ENCODE results near the gene CXCL14.

CXCL14 gene

DNA sequence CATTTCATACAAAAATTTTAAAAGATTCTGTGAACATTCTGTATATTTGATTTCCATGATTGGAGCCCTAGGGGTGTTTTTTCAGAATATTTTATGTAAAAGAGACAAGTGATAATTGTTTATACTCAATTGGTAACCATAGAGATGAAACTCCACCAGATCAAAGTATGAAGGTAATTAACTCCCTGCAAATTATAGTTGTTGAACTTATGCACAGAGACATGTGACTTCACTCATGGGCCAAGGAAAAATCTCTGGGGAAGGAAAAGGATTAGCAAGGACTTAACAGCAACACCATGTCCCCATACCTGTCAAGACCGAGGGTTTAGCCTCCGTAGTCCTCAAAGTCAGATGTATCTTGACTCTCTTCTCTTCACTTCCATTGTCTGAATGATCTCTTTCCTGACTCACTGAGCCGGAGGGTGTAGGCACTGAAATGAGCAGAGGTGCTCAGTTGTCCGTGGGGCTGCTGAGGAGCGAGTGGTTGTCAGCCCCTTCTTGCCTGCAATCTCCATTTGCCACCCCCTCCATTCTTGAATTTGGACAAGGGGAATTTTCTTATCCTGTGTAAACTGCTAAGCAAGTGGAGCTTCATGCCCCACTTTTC lies 17.5 kb upstream of the CXCL14 start:
- DNase-seq = no peak

DNA sequence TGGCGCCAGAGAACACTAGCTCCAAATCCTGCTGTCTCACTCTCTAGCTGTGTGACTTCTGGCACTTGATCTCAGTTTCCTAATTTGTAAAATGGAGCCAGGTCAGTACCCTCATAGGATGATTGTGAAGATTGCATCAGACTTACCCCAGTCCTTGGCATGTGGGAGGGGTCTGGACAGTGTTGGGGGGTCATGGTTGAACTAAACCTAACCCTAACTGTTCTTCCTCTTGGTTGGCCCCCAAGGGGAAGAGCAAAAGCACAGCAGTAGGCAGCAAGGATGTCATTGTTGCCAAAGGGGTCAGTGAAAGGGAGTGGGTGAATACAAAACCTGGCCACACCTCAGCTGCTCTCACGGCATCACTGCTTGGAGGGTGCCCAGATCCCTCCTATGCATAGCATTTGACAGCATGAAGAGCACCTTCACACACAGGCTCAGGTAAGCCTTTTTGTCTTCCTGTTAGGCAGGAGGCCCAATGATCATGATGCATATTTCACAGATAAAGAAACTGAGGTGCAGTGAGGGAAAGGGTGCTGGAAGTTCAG lies 15.7 kb upstream of the CXCL14 start:
- no peak for DNase-seq

DNA sequence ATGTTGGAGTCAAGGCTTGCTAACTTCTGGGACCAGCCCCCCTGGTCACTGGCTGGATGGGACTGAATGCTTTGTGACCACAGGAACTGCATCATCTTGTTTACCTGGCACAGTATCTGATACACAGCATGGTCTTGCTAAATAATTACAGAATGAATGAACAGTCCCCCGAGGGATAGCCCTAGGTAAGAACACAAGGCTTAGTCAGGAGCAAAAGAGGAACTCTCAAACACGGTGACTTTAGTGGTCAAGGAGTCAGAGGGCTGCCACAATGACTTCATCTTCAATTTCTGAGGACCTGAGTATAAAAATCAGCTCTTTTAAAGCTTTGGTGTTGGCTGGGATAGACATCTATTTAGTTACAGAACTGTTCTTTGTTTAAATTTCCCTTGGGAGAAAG lies 15.1 kb upstream of the CXCL14 start:
- DNase-seq = no peak

DNA sequence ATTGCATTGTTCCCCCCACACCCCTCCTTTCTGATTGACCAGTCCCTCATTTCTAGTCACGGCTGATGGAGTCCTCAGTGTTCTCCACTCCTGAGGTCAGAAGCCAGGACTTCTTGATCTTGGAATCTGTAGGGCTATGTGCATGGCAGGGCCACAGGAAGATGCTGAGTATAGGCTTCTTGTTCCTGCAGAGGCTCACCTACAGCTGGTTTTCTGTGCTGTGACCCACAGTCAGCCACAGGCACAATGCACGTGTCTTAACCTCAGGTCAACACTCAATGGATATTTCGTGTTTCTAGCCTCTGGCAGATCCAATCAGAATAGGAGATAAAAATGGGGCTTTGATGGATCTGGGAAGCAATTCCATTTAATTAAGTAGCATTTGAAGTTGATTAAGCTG lies 14.3 kb upstream of the CXCL14 start:
- DNase-seq = no peak

DNA sequence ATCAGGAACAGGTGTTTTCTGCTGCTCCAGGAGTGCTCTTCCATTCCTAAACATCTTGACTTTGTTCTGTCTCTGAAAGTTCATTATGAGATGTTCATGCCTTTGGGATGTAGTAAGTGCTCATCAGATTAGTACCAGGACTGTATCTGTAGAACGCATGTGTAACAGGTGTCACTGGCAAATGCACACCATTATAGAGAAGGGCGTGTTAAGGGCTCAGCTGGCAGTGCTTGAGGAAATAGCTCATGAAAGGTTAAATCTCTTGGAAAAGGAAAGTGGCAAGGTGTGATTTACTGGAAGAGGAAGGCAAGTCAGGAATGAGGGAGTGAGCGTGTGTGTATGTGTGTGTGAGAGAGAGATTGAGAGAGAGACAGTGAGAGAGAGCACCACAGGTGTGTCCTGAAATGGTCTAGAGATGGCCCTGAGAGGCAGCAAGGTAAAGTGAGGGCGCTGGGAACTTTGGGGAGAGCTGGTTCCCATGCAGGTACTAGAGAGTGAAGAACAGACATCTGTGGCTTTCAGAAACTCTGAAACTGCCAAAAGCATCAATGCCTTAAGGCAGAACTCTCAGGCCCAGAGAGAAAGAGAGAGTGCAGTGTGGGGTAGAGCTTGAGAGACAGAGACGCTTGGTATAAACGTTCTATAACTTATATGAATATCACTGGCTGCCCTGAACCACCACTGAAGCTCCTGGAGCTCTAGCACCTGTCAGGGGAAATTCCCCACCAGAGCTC lies 13.7 kb upstream of the CXCL14 start:
- DNase-seq = no peak

DNA sequence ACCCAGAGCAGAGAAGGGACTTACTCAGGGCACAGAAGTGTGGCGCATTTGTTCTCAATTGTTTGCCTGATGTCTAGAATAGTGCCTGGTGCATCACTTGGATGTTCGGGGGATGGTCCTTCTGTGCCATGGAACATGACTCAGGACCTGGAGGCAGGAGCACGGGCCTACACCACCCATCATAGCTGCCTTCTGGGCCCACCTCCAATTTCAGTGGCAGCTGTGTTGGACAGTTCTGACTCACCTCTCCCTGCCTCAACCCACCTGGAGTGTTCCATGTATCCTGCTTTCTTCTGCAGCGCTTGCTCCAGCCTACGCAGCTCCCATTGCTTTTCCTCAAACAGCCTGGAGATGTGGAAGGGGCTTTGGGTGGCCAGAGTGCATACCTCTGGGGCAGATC lies 12.5 kb upstream of the CXCL14 start:
- DNase-seq = no peak

GRCh38 chr5:135589152-135589551 lies 10.4 kb upstream of the CXCL14 start:
- no peak for DNase-seq

- DNase-seq = no peak
Measured at GRCh38 chr5:135587721-135588663, 9.2 kb upstream of the CXCL14 start.

DNA sequence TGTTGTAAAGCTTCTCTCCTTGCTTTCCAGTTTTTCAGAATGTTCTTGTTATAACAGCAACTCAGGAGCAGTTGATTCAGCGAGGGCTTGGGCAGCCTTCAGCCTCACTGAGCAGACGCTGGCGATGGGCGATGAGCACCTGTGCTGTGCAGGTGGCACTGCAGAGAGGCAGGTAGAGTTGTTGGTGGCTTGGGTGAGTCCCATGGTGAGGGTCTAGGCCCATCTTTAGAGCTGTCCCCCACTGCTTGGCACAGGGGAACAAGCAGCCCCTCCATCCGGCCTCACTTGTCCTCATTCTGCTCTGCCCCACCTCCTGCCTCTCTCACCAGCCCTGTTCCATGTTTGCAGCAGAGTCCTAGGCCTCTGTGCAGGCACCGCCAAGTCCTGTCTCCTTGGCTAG lies 6.1 kb upstream of the CXCL14 start:
- no peak for DNase-seq

- DNase-seq = no peak
Measured at GRCh38 chr5:135584276-135584675, 5.5 kb upstream of the CXCL14 start.

- no peak for DNase-seq
Measured at GRCh38 chr5:135582099-135582781, 3.4 kb upstream of the CXCL14 start.

DNA sequence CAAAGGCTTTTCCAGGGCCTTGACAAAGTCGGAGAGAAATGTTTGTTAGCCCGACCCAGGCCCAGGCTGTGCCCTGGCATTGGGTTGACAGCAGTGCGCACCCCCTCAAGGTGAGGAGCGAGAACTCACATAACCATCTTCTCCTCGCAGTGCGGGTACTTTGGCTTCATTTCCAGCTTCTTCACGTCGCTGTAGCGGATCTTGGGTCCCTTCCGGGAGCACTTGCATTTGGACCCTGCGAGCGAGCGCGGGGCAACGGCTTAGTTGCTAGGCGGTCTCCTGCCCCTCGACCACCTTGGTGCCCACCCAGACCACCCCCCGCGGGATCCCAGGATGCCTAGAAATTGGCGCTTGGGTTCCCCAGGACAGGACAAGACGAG lies 496 bp downstream of the CXCL14 start:
- DNase-seq = no peak

GRCh38 chr5:135577421-135577820 lies 1.4 kb downstream of the CXCL14 start:
- DNase-seq = no peak

DNA sequence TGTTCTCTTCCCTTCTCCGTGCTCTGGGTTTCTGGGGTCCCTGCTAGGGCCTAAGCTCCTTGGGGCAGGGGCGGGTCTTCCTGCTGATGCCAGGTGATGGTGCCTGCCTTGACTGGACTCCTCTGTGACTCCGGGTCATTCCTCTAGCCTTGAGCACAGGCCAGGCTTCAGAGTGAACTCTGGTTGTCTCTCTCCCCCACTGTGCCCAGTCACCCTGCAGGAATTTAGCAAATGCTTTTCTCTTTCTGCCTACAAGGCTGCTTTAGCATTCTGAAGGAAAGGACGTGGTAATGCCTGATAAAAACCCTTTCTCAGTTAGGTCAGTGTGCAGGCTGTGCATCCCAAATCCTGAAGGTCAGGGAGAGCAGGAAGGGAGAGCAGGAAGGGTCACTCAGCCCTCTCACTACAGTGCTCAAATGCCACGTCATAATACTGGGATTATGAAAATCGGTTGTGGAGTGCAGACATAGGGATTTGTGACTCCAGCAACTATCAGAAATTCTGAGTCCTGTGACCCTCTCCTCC lies 2.7 kb downstream of the CXCL14 start:
- no peak for DNase-seq

DNA sequence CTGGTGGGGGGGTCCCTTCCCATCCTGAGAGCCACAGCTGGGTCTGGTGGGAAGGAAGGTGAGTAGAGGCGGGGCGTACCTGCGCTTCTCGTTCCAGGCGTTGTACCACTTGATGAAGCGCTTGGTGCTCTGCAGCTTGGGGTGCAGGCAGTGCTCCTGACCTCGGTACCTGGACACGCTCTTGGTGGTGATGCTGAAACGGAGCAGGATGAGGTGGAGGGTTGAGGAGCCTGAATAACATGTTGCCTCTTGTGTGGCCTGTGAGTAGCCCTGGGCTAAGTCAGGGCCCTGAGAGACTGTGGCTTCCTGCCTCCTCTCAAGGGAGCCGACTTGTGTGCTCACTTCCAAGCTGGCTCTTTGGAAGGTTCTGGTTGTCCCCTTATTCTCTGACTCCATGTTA lies 4.3 kb downstream of the CXCL14 start:
- no peak for DNase-seq

- no peak for DNase-seq
Measured at GRCh38 chr5:135571902-135572301, 6.9 kb downstream of the CXCL14 start.

DNA sequence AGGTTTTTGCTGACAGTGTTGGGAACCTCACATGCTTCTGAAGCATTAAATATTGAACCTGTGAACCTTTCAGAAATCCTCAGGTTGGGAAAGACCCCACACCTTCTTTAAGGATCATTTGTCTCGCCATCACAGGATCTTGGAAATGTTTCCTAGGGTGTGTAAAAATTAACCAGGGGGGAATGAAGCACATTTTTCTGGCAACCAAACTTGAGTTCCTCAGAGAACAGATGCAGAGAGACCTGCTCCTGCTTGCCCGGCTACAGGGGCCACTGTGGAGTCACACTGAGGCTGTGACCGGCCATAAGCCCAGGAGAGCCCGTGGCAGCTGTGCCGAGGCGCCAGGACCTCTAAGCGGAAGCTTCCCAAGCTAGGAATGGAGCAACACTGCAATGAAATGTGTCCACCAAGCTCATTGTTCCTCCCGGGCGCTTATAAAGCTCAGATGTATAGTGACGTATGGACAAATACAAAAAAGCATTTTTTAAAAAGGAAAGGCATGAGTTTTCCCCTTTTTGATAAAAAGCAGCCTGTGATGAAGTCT lies 7.7 kb downstream of the CXCL14 start:
- no peak for DNase-seq

DNA sequence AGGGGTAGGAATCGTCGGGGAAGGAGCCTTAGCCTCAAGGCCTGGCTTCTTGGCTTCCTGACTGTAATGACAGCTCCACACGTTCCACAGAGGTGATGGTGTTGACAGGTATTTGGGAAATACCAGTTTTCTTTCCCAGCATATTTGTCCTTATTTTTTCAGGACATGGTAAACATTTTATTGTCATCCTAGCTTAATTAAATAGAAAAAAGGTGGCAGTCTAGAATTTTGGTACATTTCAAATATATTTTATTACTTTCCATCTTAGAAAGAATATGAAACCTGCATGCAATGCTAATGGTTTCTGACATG lies 8.4 kb downstream of the CXCL14 start:
- no peak for DNase-seq

- peak in 1 of 2 experiments; percentile 36 for DNase-seq
Measured at GRCh38 chr5:135569755-135570452, 8.9 kb downstream of the CXCL14 start.

DNA sequence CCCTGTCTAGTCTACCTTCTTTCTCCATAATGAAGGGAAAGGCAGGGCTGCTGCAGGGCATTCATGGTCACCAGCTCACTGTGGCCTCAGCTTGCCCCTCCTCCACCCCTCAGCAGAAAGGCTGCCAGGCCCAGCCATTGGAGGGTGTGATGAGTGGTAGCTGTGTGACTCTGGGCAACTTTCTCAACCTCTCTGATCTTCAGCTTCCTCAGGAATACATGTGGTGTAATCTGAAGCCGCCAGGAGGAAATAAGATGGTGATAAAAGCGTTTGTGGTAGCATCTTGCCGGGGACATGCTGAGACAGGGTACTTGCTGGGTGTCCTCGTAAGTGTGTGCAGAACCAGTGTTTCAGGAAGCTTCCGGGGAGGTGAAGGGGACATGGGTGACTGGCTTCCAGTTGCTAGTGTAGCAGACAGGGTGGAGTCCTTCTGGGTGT lies 9.8 kb downstream of the CXCL14 start:
- DNase-seq = no peak

GRCh38 chr5:135568246-135568645 lies 10.5 kb downstream of the CXCL14 start:
- DNase-seq = no peak

DNA sequence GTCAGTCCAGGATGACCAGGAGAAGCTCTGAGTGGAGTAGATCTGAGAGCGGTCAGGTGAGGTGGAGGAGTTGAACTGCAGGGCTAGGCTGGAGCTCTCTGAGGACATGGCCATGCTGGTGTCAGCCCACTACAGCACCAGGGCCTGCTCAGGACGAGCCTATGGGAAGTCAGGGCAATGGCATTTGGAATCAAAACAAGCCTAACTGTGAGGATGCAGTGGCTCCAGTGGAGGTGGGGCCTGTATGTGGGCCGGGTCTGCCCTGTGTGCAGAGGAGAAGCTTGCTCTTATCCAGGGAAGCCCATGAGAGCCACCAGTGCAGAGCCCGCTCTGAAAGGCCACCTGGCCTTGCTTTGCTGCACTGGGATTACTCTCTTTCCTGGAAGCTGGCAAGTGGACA lies 11.1 kb downstream of the CXCL14 start:
- DNase-seq = no peak

Measured in NCI-H446 (cell line).